ENCODE data around the gene SLC22A31.

- no peak for TF ChIP-seq CTCF (IDR thresholded peaks at IDR 0.05)
- TF ChIP-seq POLR2A (IDR thresholded peaks at IDR 0.05), result no peak
These were observed 53.1 kb downstream of the SLC22A31 start for GRCh38 chr16:89147085-89147817.

All from ovary (tissue), 3 donors.